CD4-positive, alpha-beta T cell treated with Interleukin-4 for 1 hour (primary cell): ENCODE data around the gene MRPL46.

ENCODE experiments used
- DNase-seq, 2 donors: peaks; one replicate each; pipeline ENCODE4 v3.0.0-alpha.2; 2020 to 2022

MRPL46 gene

GRCh38 chr15:88467073-88467934 lies at the start of gene MRPL46, which contains the start of gene MRPS11:
Gene MRPL46, minus strand, starts transcription at chr15:88467388. Its CDS starts 11 bp downstream, at chr15:88467377.
Gene MRPS11, plus strand, starts transcription at chr15:88467708. Its CDS starts 10 bp downstream, at chr15:88467718.
- peak; percentile 87 to 91 for DNase-seq

- no peak for DNase-seq
Measured at GRCh38 chr15:88513195-88513594, 46.0 kb upstream of the MRPL46 start.

DNA sequence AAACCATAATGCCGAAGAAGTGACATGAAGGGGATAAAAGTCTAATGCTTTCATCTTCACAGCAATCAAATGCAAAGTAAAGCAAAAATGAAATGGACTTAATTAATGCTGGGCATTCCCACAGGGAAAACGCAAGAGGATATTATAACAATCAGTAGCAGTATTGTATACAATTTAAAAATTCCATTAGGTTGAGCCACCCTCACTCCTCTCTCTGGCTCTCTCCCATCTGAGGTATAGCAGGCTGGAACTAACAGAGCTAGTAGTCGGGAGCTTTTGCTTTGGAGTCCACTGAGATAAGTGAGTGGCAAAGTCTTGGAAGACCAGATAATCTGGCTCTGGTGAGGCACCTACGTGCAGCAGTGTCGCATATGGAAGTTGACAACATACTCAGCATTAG lies 45.4 kb upstream of the MRPL46 start:
- DNase-seq, result no peak

DNA sequence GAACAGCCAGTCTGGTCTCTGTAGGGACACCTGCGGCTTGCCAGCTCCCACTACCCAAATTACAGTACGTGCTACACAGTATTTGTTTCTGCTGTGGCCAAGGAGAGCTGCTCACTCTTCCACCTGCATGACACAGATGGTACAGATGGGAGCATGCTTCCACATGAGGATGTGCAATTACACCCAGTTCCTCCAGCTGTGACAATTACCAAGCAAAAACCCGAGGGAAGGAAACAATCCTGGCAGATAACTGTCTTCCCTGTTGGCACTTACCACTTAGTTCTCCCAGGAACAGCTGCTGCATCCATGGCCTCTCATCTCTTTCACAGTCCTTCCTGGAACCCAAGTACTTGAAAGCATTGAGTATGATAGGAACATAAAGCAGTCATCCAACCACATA lies 44.9 kb upstream of the MRPL46 start:
- DNase-seq, result no peak

- DNase-seq, result no peak
Measured at GRCh38 chr15:88511161-88511560, 44.0 kb upstream of the MRPL46 start.

DNA sequence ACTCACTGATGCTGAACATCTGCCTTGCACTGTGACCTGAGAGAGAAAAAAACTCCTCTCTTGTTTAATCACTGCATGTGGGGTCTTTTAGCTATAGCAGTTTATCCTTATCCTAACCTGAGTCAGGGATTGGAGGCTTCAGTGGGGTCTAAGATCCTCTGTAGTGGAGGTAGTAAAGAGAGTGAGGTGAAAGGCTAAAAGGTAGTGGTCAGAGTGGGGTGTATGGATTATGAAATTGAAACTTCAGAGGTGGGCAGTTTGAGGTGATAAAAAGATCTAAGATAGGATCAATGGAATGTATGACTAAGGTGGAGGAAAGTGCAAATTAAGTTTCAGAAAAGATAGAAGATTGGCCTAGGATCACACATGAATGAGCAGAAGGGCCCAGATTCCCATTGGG lies 42.8 kb upstream of the MRPL46 start:
- DNase-seq, result no peak

- no peak for DNase-seq
Measured at GRCh38 chr15:88509321-88509720, 42.1 kb upstream of the MRPL46 start.

GRCh38 chr15:88506628-88507027 lies 39.4 kb upstream of the MRPL46 start:
- DNase-seq, result no peak

- DNase-seq, result no peak
Measured at GRCh38 chr15:88505721-88506120, 38.5 kb upstream of the MRPL46 start.

- no peak for DNase-seq
Measured at GRCh38 chr15:88504445-88504844, 37.3 kb upstream of the MRPL46 start.

GRCh38 chr15:88498996-88499395 lies 31.8 kb upstream of the MRPL46 start:
- no peak for DNase-seq

DNA sequence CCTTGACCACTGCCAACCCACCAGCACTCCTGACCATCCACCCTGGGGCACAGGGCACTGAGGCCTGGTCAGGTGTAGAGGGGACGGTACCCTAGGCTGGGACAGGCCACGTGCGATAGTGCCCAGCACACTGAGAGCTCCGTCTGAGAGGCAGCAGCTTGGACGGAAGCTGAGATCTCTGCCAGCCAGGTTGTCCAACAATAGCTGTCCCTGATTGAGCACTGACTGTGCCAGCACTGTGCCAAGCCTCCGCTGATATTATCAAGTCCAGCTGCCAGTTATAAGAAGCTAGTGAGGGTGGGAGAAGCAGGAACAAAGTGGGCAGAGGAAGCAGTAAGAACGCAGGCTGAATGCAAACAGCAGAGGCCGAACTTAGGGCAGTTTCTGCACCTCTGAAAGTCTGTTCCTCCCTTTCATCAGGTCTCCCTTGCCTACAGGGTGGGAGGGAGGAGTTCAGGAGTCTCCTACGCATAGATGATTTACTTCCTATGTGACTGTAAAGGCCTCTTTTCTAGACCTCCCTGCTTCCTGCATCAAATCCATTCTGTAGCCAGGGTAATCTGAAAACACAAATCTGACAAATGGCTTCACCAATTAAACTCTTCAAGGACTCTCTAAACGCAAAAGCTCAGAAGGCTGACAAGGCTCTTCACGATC lies 30.0 kb upstream of the MRPL46 start:
- no peak for DNase-seq

GRCh38 chr15:88493844-88494243 lies 26.7 kb upstream of the MRPL46 start:
- DNase-seq, result no peak

DNA sequence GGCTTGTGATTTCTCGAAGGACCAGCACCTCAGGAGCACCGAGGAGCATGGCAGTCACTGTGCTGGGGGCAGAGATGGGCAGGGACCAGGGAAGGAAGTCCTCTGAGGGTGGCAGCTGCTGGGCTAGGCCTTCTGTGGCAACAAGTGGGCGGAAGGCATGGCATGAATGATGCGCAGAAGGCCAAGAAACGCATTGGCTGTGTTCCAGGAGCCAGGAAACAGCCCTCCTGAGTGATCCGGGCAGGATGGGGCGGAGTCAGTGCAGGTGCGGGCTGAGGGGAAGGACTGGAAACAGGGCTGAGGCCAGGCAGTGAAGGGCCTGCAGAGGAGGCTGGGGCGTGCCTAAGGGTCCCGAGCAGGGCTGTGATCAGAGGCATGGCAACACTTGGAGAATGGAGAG lies 24.0 kb upstream of the MRPL46 start:
- no peak for DNase-seq

GRCh38 chr15:88490036-88490435 lies 22.8 kb upstream of the MRPL46 start:
- DNase-seq, result no peak

DNA sequence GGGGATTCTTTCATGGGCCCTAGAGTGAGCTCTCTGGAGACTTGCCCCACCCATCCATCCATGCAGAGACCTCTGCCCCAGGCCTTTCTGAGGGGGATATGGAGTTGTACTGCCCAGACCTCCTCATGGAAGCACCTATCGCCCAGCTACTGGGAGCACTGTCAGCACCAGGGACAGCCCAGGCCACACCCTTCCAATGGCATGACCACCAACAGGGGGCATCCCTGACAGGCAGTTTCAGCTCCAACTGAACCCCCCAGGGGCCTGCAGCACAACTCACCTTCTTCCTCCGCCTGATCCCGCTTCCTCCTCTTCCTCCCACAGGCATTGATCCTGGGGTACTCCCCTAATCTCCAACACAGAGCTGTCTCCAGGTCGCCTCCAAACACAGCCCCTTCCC lies 22.1 kb upstream of the MRPL46 start:
- no peak for DNase-seq

- no peak for DNase-seq
Measured at GRCh38 chr15:88487796-88488523, 20.8 kb upstream of the MRPL46 start.

- DNase-seq, result no peak
Measured at GRCh38 chr15:88487178-88487795, 20.1 kb upstream of the MRPL46 start.

DNA sequence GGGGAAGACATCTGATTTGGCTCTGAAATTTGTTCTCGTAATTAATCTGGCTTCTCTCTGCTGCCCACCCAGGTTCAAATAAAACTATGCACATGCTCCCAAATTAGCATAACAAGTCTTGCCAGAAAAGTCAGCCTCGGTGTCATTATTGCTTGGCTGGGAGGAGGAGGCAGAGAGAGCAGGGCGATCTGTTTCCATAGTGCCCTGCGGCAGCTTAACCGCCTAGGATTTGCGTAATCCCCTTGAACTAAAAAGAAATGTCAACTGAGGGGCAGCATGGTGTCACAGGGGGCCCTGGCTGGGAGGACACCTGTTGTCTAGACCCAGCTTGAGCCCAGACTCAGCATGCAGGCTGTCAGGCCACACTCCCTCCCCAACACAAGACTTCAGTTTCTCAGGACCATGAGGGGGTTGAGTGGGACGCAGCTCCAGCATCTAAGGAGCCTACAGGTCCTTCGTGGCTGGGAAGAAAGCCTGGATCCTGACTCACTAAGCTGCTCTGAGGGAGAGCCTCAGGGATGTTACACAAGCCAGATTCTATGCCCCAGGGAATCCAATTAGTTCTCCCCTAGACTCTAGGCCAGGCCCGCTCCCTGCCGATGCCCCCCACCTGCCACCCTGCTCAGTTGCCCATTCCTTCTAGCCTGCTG lies 17.6 kb upstream of the MRPL46 start:
- no peak for DNase-seq

GRCh38 chr15:88482263-88482662 lies 15.1 kb upstream of the MRPL46 start:
- no peak for DNase-seq

DNA sequence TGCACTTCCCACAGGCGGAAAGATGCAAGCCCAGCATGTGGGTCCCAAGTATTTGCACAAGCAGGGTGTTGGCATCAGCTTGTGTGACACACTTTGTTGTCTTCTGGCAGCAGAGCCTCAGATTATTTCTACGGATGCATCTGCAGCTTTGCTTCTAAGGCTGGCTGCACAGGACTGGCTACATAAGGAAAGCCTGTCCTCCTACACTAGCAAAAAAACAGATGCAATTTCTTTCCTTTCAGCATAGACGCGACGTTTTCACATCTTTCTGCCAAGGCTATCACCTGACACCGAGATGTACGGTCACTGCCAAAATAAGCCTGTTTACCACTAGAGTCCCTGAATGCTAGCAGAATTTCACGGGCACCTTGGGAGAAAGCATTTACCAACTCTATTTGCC lies 13.8 kb upstream of the MRPL46 start:
- DNase-seq, result no peak

DNA sequence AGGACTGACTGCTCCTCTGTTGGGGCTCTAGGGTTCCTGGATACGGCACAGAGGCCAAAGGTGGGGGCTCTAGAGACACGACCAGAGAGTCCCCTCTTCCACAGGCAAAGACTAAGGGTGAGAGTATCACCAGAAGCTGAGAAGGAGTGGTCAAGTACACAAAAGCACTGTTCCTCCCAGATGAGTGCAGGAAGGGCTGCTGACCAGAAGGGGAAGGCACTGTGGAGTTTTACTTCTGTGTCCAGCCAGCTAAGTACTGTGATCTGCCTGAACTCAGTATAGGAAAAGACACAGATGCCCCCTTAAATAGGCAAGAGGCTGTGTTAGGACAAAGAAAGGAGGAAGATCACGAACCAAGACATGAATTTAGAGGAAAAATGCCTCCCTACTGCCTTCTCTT lies 12.0 kb upstream of the MRPL46 start:
- no peak for DNase-seq

- no peak for DNase-seq
Measured at GRCh38 chr15:88477904-88478303, 10.7 kb upstream of the MRPL46 start.
